Choroid plexus epithelial cell (primary cell): ENCODE results near the gene HERC6.

ENCODE experiments used
- DNase-seq: peaks from one replicate; pipeline ENCODE4 v3.0.0-alpha.2; 2010; ENCODE audit warnings: low read depth
- H3K4me3 ChIP-seq: 2 replicates; pipeline ENCODE4 v1.5.1; 2011; ENCODE audit warnings: low read depth, mild to moderate bottlenecking, control low read depth, low read length, moderate library complexity
- CTCF ChIP-seq: conservative IDR thresholded peaks from 2 replicates; pipeline ENCODE4 v1.5.1; 2011; ENCODE audit warnings: low read depth, mild to moderate bottlenecking, control low read depth, inconsistent platforms, low read length, moderate library complexity

HERC6 gene

GRCh38 chr4:88481537-88481936 lies 102.9 kb downstream of the HERC6 start:
- no peak overlapping the region for H3K4me3 ChIP-seq
- TF ChIP-seq CTCF, result no peak
- DNase-seq, result no peak

DNA sequence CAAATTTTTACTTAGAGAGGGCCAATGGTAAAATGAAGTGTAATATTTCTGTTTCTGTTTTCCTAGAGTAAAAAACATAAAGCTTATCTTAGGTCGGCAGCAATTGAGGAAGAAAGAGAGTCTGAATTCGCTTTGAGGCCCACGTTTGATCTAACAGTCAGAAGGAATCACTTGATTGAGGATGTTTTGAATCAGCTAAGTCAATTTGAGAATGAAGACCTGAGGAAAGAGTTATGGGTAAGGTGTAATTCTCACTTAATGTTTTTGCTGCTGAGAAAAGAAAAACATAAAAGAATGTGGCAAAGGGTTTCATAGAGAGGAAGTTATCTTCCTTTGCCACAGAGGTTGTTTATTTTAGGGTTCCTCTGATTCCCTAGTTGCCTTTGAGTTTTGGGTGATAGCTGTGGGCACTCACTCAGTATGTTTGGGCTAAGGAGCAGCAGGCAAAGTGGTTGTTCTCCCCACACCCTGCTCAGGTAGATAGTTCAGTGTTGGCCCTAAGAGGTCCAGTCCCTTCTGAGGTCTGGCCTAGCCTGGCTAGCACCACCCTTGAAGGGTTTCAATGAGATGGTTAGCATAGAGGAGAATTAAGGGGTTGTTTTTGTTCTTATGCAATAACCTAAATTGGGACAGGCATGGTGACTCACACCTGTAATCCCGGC lies 110.6 kb downstream of the HERC6 start:
- DNase-seq, result no peak
- TF ChIP-seq CTCF, result no peak
- no peak overlapping the region for H3K4me3 ChIP-seq
